ENCODE results near the gene S100A2.

Gene S100A2

DNA sequence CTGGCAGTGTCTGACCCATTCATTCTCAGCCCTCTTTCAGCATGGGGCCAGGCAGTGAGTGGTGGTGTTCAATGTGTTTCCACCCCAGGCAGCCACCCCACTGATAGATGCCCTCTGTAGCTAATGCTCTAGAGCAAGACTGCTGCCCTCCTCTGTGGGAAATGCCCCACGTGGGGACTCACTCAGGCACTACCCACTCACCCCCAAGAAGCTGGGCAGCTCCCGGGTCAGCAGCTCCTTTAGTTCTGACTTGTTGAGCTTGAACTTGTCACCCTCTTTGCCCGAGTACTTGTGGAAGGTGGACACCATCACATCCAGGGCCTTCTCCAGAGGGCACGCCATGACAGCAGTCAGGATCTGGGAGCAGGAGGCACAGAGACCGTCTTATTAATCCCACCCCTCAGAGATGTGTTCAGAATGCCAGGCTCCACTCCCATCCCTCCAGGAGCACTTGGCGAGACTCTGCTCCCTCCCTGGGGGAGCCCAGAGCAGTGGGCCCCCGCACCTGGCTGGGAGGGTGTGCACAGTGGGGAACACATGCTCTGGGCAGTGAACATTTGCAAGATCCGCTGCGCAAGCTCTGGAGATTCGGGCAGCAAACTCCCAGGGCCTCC is 21.1 kb downstream of the S100A2 start:
- no peaks in the 10 kb centered on the region for H3K27me3 ChIP-seq (ENCODE audit: control insufficient read depth, insufficient read depth, low read length)
- H3K9me3 ChIP-seq (ENCODE audit: control insufficient read depth, insufficient read depth, low read length): no peaks in the 10 kb centered on the region
- no peak overlapping the region for H3K9ac ChIP-seq (ENCODE audit: low read depth, low read length)
- peaks cover 28% of the 10 kb centered on the region for H3K4me1 ChIP-seq (ENCODE audit: control insufficient read depth, insufficient read depth, low read length)
- H3K36me3 ChIP-seq (ENCODE audit: control insufficient read depth, insufficient read depth, low read length): no peaks in the 10 kb centered on the region
- no peak overlapping the region for H3K27ac ChIP-seq (ENCODE audit: low read depth, low read length)
- H3K4me3 ChIP-seq (ENCODE audit: low read depth, low read length): no peak overlapping the region

DNA sequence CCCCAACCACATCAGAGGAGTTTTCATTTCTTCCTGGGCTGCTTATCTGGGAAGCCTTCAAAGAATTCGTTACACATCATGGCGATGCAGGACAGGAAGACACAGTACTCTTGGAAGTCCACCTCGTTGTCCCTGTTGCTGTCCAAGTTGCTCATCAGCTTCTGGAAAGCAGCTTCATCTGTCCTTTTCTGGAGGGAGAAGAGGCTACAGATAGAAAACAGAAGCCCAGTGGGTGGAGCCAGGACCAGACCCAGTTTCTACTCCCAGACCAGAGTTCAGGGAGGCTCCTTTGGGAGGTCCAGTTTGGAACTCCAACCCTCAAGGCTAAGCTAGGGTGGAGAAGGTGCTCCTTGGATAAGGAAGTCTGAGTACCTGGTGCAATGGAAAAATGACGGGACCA is 21.9 kb downstream of the S100A2 start:
- Histone ChIP-seq H3K27ac (ENCODE audit: low read depth, low read length) (no peak overlapping the region), H3K36me3 (ENCODE audit: control insufficient read depth, insufficient read depth, low read length) (no peaks in the 10 kb centered on the region), H3K27me3 (ENCODE audit: control insufficient read depth, insufficient read depth, low read length) (no peaks in the 10 kb centered on the region), H3K9me3 (ENCODE audit: control insufficient read depth, insufficient read depth, low read length) (no peaks in the 10 kb centered on the region), H3K4me3 (ENCODE audit: low read depth, low read length) (no peak overlapping the region), H3K4me1 (ENCODE audit: control insufficient read depth, insufficient read depth, low read length) (peaks cover 22% of the 10 kb centered on the region), H3K9ac (ENCODE audit: low read depth, low read length) (no peak overlapping the region)

DNA sequence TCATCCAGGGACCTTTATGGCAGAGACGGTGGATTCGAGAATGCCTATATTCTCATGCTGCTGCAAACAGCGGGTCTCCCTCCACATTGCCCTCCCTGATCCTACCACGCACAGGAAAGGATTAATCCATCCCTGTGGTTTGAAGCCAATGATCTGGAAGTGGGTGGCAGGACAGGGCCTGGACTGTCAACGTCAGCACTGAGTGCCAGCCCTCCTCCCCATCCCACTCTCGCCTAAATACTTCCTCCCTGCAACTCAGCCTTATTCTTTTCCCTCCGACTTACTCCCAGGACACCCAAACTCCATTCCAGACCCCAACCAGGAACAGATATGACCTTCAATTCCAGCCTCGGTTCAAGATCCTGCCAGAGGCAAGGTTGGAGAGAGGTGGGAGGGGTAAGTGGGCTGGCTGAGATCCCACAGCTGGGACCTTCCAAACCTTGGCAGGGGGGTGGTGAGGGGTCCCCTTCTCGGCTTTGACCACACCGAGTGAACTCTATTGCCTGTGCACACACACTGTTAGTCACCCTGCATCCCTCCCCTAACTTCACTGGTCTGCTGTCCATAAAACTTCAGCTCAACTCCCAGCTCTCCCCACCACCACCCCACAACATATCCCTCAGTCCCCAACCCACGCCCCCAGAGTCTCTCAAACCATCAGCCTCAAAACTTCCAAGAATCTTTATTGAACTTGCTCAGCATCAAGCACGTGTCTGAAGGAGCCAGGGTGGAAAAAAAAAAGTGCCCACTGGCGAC is 22.5 kb downstream of the S100A2 start:
- Histone ChIP-seq H3K27me3 (ENCODE audit: control insufficient read depth, insufficient read depth, low read length) (no peaks in the 10 kb centered on the region), H3K36me3 (ENCODE audit: control insufficient read depth, insufficient read depth, low read length) (no peaks in the 10 kb centered on the region), H3K4me1 (ENCODE audit: control insufficient read depth, insufficient read depth, low read length) (peaks cover 25% of the 10 kb centered on the region), H3K9ac (ENCODE audit: low read depth, low read length) (no peak overlapping the region), H3K27ac (ENCODE audit: low read depth, low read length) (no peak overlapping the region), H3K9me3 (ENCODE audit: control insufficient read depth, insufficient read depth, low read length) (no peaks in the 10 kb centered on the region), H3K4me3 (ENCODE audit: low read depth, low read length) (no peak overlapping the region)

DNA sequence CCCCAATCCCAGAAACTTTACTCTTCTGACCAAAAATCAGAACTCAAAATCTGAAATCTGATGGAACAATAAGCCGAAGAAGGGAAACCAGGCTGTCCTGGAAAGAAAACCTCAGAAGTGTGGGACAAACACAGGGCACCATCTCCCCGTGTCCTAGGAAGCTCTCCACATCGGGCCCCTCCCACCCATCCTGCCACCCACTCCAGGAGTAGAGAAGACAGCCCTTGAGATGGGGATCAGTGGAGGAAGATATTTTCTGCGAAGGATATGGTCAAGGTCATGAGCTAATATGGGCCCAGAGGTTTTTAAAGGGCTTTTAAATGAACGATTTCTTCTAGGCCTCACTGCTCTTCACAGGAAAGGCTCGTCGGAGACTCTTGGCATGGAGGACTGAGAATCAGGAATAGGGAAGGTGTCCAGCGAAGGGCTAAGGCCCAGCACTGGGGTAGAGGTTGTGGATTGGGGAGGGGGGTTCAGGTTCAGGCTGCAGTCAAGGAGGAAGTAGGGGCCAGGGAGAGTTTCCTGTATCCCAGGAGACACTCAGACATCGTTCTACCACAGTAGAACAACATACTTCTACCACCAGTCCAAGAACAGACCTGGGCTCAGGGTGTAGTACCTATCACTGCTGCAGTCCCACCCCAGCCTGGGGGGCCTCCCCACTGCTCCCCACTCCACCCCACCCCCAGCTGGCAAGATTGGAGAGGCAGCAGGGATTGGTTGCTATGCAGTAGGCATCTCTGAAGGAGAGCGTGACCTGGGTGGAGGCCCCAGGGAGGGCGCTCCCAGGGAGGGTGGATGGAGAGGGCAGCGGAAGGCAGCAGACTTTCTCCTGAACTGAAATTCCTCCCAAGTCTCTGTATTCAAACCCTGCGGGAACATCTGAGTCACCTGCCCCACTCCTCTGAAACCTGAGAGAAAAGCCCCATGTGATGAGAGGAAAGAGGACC is 23.7 kb downstream of the S100A2 start:
- peaks cover 20% of the 10 kb centered on the region for H3K4me1 ChIP-seq (ENCODE audit: control insufficient read depth, insufficient read depth, low read length)
- peaks cover 1% of the 10 kb centered on the region; the same call in 1 of the 2 replicates for H3K27me3 ChIP-seq (ENCODE audit: control insufficient read depth, insufficient read depth, low read length)
- H3K4me3 ChIP-seq (ENCODE audit: low read depth, low read length): no peak overlapping the region
- no peak overlapping the region for H3K27ac ChIP-seq (ENCODE audit: low read depth, low read length)
- no peak overlapping the region for H3K9ac ChIP-seq (ENCODE audit: low read depth, low read length)
- H3K36me3 ChIP-seq (ENCODE audit: control insufficient read depth, insufficient read depth, low read length): no peaks in the 10 kb centered on the region
- no peaks in the 10 kb centered on the region for H3K9me3 ChIP-seq (ENCODE audit: control insufficient read depth, insufficient read depth, low read length)

DNA sequence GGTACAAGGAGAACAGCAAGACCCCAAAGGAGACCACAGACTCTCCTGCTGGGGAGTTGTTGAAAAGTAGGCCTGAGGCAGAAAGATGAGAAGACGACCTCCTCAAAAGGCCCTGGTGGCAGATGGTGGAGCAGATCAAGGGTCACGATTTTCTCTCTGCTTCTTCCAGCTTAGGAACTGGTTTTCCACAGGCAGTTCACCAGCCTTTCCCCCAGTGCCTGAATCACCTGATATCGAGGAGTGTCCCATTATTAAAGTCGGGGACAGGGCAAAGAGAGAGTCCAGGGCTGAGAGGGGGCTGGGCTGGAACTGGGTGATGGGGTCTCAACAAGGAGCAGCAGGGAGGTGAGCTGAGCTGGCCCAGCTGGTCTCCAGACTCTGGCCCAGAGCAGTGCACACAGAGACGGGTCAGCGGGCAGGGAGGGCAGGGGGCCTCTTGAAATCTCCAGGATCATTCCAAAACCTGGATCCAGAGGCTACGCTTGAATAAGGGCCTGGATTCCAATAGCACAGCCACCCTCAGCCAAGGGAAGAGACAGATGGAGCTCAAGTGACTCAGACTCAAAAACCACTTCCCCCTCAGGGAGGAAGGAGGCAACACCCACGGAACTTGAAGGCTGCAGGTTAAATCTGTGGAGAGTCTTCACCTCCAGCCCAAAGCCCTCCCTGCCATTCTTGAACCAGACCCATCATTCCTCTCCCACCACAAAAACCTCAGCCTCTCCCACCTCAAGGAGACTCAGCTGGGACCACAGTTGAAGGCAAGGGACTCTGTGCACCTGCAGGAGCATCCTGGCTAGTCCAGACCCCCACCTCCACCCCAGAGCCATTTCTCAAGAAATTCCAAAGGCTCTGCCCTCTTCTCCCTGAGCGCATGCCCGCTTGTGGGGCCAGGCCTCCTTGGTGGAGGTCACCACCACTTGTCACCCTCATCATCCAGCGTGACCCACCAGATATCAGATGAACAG is 25.0 kb downstream of the S100A2 start, which contains the start of gene S100A5:
Gene S100A5 (minus strand): TSS at position 541 of the 968 bp plus-strand sequence. CDS start 743 bp downstream, outside the sequence.
- H3K9me3 ChIP-seq (ENCODE audit: control insufficient read depth, insufficient read depth, low read length): no peaks in the 10 kb centered on the region
- H3K36me3 ChIP-seq (ENCODE audit: control insufficient read depth, insufficient read depth, low read length): no peaks in the 10 kb centered on the region
- H3K4me1 ChIP-seq (ENCODE audit: control insufficient read depth, insufficient read depth, low read length): peaks cover 25% of the 10 kb centered on the region
- peaks cover 12% of the 10 kb centered on the region for H3K27me3 ChIP-seq (ENCODE audit: control insufficient read depth, insufficient read depth, low read length)
- H3K27ac ChIP-seq (ENCODE audit: low read depth, low read length): no peak within 1 kb of the TSS
- H3K4me3 ChIP-seq (ENCODE audit: low read depth, low read length): no peak within 1 kb of the TSS
- no peak within 1 kb of the TSS for H3K9ac ChIP-seq (ENCODE audit: low read depth, low read length)

DNA sequence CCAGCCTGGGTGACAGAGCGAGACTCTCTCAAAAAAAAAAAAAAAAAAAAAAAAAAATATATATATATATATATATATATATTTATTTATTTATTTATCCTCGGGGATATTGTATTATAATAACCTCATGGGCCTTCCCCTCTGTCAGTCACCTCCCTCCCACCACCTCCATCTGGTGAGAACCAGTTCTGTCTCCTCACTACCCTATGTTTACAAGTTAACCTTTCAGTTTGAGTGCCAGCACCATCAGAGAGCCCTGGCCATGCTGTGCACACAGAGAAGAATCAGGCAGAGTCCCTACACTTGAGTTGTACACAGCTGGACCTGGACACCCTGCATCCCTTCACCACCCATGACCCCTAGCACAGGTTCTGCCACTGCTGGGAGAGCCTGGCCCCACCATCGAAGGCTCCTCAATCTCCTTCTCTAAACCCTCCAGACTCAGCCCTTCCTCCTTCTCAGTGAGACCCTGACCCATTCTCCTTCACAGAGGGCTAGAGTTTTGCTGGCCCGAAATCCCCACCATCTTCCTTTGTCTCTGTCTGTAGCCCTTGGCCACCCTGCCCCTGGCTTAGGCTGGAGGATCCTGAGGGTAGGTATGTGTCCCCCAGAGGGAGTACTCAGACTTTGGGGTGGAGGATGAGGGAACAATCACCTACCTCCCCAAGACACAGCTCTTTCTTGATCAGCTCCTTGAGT is 26.1 kb downstream of the S100A2 start:
- Histone ChIP-seq H3K4me3 (ENCODE audit: low read depth, low read length) (no peak overlapping the region), H3K27ac (ENCODE audit: low read depth, low read length) (no peak overlapping the region), H3K9me3 (ENCODE audit: control insufficient read depth, insufficient read depth, low read length) (no peaks in the 10 kb centered on the region), H3K9ac (ENCODE audit: low read depth, low read length) (no peak overlapping the region), H3K36me3 (ENCODE audit: control insufficient read depth, insufficient read depth, low read length) (no peaks in the 10 kb centered on the region), H3K27me3 (ENCODE audit: control insufficient read depth, insufficient read depth, low read length) (peaks cover 24% of the 10 kb centered on the region), H3K4me1 (ENCODE audit: control insufficient read depth, insufficient read depth, low read length) (peaks cover 15% of the 10 kb centered on the region)

DNA sequence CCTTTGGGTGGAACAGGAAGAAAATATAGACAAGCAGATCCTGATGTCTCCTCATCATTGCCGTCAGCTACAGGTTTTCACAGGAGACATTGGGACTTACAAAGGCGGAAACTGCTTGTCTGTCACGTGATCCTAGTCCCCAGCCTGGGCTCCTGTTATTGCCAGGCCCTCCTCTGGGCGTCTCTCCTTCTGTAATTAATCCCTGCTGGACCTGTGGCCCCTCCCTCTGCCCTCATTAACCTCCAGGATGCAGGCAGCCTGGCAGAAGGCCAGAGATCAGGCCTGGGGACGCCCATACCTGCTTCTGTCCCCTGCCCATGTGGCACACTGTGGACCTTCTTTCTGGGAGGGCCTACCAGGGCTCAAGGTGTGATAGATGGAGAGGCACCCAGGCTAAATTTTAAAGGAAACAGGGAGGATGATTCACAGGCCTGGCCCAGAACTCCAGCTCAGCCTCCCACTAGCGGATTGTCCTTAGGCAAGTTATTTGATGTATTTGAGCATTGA is 27.3 kb downstream of the S100A2 start:
- Histone ChIP-seq H3K36me3 (ENCODE audit: control insufficient read depth, insufficient read depth, low read length) (no peaks in the 10 kb centered on the region), H3K9me3 (ENCODE audit: control insufficient read depth, insufficient read depth, low read length) (no peaks in the 10 kb centered on the region), H3K27me3 (ENCODE audit: control insufficient read depth, insufficient read depth, low read length) (peaks cover 35% of the 10 kb centered on the region), H3K27ac (ENCODE audit: low read depth, low read length) (no peak overlapping the region), H3K4me3 (ENCODE audit: low read depth, low read length) (no peak overlapping the region), H3K4me1 (ENCODE audit: control insufficient read depth, insufficient read depth, low read length) (peaks cover 18% of the 10 kb centered on the region), H3K9ac (ENCODE audit: low read depth, low read length) (no peak overlapping the region)

DNA sequence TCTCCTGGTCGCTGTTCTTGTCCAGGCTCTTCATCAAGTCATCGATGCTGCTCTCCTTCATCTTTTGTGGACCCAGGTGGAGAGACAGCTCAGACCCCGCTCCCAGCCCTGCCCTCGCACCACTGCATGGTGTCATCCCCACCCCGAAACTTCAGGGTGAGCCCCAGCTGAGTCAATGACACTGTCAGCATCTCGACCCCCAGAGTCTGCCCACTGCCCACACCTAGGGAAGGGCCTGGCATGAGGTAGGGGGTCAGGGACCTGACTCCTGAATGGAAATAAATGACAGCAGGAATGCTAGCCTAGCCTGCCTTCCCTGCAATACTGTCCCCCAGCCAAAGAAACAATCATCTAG is 28.3 kb downstream of the S100A2 start:
- H3K36me3 ChIP-seq (ENCODE audit: control insufficient read depth, insufficient read depth, low read length): no peaks in the 10 kb centered on the region
- H3K4me3 ChIP-seq (ENCODE audit: low read depth, low read length): no peak overlapping the region
- peaks cover 36% of the 10 kb centered on the region for H3K27me3 ChIP-seq (ENCODE audit: control insufficient read depth, insufficient read depth, low read length)
- no peak overlapping the region for H3K27ac ChIP-seq (ENCODE audit: low read depth, low read length)
- no peak overlapping the region for H3K9ac ChIP-seq (ENCODE audit: low read depth, low read length)
- H3K9me3 ChIP-seq (ENCODE audit: control insufficient read depth, insufficient read depth, low read length): no peaks in the 10 kb centered on the region
- H3K4me1 ChIP-seq (ENCODE audit: control insufficient read depth, insufficient read depth, low read length): peaks cover 27% of the 10 kb centered on the region

DNA sequence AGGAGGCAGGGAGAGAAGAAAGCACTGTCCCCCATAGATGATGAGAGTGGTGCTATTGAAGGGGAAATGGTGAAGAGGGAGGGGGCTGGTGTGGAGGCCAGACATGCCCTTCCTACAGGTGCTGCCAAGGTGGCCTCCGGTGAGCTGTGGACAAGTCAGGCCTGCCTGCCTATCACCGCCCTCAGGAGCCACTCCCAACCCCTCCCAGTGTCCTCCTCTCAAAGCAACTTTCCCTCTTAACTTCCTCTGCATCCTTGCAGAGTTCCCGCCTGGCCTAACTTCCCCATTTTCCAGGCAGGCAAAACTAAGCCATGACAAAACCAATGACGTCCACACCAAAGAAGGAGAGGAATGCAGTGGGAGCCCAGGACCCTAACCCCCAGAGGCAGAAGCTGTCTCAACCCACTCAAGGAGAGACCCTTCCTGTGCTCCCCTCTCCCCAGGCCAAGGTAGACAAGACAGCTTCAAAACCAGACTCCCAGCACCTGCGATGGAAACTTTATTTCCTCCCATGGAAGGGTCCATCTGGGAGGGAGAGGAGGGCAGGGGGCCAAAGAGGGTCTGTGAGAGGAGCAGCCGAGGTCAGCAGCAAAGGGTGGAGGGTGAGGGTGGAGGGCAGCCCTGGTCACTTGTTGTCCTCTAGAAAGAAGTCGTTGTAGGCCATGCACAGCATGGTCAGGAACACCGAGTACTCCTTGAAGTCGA is 28.8 kb downstream of the S100A2 start:
- peak overlapping the region; percentile 53; the same call in 1 of the 2 replicates for H3K4me3 ChIP-seq (ENCODE audit: low read depth, low read length)

More for the DNA sequence above, 28.8 kb downstream of the S100A2 start:
- Histone ChIP-seq H3K4me1 (ENCODE audit: control insufficient read depth, insufficient read depth, low read length) (peaks cover 29% of the 10 kb centered on the region), H3K27me3 (ENCODE audit: control insufficient read depth, insufficient read depth, low read length) (peaks cover 36% of the 10 kb centered on the region), H3K36me3 (ENCODE audit: control insufficient read depth, insufficient read depth, low read length) (no peaks in the 10 kb centered on the region), H3K9ac (ENCODE audit: low read depth, low read length) (no peak overlapping the region), H3K9me3 (ENCODE audit: control insufficient read depth, insufficient read depth, low read length) (no peaks in the 10 kb centered on the region), H3K27ac (ENCODE audit: low read depth, low read length) (no peak overlapping the region)

Measured in HUES48 (cell line).